GM18907 (cell line): Measurements from ENCODE around the gene TUBGCP4.
A peak's percentile ranks its signal among the peaks of the same experiment; 100 is the strongest.

ENCODE experiments used
- ATAC-seq: cut with Tn5 transposase; IDR thresholded peaks from one replicate; pipeline ENCODE4 v1.9.1; 2021; ENCODE audit warnings: mild to moderate bottlenecking, moderate library complexity; ENCODE audit not compliant: unreplicated experiment

The TUBGCP4 gene

GRCh38 chr15:43402255-43402654 is 31.4 kb downstream of the TUBGCP4 start:
- no peak for ATAC-seq

DNA sequence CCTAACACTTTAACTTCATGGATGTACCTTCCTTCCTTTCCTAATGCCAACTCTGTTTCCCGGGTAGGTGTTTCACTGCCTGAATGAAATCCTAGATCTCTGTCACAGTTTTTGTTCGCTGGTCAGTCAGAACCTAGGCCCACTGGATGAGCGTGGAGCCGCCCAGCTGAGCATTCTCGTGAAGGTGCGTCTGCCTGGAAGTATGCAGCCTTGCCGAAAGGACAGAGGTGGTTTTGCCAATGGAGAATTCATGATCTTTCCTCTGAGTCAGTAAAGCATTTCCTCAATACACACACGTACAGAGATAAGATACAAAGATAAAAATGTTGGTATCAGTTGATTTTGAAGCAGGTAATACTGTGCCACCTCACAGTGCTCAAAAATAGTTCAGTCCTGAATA is 32.7 kb downstream of the TUBGCP4 start:
- no peak for ATAC-seq

DNA sequence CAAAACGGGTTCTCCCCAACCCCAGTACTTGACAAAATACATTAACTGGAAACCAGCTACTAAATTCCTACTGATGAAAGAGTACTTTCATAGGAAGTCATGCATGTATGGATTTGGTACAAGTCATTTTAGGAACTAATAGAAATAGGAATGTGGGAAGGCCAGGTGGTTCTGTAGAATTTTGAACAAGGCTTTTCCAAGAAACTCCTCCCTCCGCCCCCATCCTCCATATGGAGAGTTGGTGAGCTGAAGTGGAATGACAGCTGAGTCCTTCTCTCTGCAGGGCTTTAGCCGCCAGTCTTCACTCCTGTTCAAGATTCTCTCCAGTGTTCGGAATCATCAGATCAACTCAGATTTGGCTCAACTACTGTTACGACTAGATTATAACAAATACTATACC is 33.2 kb downstream of the TUBGCP4 start:
- ATAC-seq, result no peak

DNA sequence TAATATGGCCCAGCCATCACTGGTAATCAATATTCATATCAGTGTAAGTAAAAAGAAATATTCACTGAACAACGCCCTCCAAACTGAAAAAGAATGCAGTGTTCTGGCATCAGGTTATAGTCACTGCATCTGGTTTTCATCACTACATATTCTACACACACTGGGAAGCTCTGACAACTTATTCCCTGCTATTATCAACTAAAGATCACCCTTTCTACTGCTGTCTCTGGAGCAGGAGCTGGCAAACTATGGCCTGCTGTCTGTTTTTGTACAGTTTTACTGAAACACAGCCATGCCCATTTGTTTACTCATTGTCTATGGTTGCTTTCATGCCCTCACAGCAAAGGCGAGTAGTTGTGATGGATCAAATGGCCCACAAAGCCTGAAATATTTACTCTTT is 35.3 kb downstream of the TUBGCP4 start:
- no peak for ATAC-seq

DNA sequence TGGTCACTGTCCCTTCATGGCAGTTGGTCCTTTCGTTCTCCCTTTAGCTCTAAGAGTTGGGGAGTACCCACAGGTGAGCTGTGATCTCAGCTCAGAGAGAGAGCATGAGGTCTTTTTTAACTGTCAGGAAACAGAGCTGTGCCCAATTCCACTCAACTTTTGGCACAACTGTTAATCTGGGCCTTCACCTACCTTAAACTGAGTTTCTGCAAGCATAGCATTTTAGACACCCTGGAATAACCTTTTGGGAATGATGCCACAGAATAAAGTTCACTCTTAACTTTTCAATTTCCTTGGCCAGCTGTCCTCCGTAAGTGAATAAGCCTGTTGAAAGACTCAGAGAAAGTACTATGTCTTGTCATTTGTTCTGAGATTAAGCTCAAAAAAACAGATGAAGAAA is 35.9 kb downstream of the TUBGCP4 start:
- no peak for ATAC-seq

DNA sequence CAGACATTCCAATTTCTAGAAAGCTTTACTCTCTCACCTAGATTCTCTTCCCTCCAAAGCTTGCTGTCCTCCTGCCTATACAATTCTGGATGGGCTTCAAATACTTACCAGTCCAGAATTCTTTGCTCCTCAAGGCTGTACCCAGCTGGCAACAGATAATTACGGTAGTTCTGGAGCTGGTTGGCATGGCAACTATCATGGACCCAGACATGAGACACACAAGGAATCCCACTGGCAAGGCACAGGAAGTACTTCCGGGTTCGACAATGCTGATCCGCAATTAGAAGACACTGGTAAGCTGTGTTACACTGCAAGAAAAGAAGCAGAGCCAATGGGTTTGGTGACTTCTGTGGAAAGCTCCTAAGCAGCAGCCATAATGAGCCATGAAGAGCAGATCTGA is 37.9 kb downstream of the TUBGCP4 start:
- no peak for ATAC-seq

- ATAC-seq, result no peak
Observed at GRCh38 chr15:43410572-43411214, 39.8 kb downstream of the TUBGCP4 start.

DNA sequence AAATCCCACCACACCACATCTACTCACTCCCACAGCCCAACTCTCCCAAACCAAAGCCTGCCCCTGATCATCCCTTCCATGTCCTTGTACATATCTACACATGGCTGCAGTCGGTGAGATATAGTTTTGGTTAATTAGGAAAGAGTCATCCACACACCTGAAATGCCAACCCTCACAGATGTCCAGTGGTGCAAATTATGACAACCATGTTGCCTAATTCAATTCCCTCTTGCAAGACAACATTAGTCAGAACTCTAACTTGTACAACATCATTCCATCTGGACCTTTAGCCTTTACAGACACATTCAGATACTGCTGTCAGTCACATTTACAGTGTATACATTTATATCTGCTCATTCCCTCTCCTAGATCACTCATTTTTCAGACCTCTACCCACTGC is 41.2 kb downstream of the TUBGCP4 start:
- no peak for ATAC-seq

- no peak for ATAC-seq
Observed at GRCh38 chr15:43414196-43414595, 43.3 kb downstream of the TUBGCP4 start.

GRCh38 chr15:43420435-43420834 is 49.5 kb downstream of the TUBGCP4 start:
- ATAC-seq, result no peak

DNA sequence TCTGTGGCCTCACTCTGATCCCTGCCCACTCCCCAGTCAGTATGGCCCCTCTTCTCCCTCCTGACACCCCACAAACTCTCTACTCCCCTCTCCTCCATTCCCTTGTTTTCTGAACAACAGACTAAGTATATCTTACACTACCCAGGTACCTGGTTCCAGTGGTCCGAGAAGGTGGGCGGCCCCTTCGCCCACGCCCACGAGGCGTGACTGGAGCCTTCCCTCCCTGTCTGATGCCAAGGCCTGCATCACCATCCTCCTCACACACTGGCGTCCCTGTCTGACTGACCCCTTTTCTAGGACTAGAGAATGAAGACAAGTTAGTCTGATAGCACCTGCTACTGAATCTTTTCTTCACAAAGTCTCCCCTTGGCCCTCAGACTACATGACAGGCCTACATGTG is 50.0 kb downstream of the TUBGCP4 start:
- ATAC-seq, result no peak

DNA sequence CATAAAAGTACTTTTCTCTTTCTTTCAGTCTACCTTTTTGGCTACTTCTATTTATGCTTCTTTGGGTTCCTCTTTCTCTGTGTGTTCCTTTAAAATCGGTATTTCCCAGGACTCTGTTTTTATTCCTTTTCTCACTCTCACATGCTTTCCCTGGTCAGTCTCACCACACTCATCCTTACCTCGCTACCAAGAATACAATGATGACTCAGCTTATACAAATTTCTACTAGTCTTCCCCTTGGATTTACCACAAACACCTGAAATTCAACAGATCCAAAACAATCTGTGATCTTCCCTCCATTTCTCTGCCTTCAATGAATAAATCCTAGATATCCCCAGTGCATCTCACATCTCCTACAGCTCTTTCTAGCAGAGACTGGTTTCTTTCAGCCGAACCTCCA is 52.9 kb downstream of the TUBGCP4 start:
- no peak for ATAC-seq

DNA sequence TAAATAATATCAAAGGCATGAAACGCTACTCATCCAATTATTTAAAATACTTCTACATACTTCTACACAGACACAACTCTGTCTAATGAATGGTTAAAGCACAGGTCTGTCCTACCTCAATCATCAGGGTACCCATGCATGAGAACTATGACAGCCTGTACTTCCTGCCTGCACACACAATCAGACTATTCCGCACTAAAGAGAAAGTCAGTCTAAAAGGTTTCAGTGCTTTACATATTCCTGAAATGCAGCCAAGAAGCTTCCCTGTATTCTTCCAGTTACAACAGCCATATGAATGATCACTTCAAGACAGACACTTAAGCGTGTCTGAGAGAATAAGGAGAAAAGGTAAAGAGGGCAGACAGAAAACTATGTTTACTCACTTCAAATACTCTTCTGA is 58.8 kb downstream of the TUBGCP4 start:
- ATAC-seq, result no peak

DNA sequence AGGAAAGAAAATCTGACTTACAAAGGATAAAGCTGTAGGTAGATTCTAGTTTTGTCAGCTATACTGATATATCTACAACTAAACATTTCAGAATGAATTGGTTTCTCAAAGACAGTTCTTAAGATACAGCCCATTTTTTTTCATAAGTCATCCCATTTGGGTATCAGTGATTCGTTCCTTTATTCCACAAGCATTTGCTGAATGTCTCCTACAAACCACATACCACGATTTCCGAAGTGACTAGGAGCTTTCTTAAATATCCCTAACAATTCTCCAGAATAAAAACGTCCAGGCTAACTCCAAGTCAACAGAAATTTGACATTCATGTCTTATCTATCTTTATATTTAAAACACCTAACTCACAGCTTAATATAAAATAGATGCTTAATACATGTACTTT is 62.3 kb downstream of the TUBGCP4 start:
- no peak for ATAC-seq

DNA sequence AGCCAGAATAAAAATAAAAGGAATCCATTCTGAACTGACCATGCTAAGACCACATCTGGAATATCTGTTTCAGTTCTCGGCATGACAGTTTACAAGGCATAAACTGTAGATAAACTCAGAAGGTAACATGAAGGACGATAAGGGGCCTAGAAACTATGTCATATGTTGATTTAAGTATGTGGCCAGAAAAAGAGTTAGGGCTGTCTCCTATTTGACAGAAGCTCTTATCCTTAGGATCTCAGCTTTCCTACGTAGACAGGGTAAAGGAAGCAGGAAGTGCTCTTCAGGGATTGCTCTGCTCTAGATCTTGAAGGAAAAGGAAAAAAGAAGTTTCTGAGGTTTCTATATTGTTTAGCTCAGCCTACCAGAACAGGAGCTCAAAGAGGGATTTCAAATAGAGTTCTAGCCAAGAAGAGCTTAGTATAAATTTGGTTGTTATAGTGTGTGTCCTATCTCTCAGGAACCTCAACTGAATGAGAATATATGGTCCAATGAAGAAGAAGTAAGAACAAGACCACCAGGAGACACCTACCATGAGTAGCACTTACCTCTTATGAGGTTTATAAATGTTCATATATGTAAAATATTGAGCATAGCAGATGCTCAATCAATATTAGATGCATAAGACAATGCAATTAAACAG is 62.9 kb downstream of the TUBGCP4 start:
- no peak for ATAC-seq

DNA sequence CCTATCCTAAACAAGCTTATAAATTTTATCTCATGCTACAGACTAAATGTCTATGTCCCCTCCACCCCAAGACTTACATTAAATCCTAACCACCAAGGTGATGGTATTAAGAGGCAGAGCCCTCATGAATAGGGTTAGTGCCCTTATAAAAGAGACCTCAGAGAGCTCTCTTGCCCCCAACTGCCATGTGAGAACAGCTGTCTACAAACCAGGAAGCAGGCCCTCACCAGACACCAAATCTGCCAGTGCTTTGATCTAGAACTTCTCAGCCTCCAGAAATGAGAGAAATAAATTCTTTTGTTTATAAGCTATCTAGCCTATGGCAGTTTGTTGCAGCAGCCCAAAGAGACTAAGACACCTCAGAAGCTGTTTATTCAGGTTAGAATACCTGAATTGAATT is 63.5 kb downstream of the TUBGCP4 start:
- ATAC-seq, result no peak

DNA sequence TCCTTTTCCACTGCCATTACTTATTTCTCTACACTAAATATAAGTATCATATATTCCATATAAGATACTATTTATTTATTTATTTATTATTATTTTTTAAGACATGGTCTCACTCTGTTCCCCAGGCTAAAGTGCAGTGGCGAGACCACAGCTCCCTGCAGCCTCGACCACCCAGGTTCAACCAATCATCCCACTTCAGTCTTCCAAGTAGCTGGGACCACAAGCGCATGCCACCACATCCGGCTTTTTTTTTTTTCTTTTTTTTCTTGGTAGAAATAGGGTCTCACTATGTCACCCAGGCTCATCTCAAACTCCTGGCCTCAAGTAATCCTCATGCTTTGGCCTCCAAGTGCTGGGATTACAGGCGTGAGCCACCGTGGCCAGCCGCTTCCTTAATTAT is 65.5 kb downstream of the TUBGCP4 start:
- no peak for ATAC-seq

GRCh38 chr15:43439268-43439667 is 68.4 kb downstream of the TUBGCP4 start:
- ATAC-seq, result no peak

DNA sequence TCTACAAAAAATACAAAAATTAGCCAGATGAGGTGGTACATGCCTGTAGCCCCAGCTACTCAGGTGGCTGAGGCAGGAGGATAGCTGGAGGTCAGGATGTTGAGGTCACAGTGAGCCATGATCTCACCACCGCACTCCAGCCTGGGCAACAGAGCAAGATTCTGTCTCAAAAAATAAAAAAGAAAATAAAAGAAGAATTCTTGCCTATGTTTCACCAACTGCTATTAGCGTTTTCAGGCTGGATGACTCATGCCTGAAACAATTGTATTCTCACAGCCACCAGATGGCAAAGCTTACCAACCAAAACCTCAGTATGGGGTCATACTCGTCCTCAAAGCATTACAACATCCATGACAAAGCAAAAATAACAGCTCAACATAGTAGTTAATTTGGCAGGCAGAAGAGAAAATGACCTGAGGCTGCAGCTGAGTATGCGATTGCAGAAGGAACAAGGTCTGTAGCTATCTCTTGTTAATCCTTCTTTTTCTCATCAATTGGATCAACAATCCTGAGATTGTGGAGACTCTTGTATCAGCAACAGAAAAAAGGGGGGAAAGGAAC is 69.9 kb downstream of the TUBGCP4 start:
- peak; percentile 65 for ATAC-seq

- no peak for ATAC-seq
Observed at GRCh38 chr15:43441316-43441715, 70.4 kb downstream of the TUBGCP4 start.

DNA sequence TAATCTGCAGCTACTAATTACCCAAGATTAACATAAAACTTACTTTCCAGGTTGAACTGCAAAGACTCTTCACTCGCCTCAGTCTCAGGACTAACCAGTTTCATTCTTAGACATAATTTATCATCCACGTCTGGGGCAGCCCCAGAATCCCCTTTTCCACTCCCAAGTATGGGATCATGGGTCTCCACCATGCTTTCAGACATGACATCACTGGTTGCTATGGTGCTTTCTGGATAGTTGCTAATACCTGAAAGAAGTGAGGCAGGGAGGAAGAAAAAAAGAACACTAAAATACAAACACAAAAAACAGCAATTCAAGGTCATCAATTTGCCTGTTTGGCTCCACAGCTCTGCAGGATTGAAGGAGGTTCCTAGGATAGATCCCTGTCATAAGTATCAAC is 75.4 kb downstream of the TUBGCP4 start:
- ATAC-seq, result no peak

GRCh38 chr15:43449981-43450380 is 79.1 kb downstream of the TUBGCP4 start:
- no peak for ATAC-seq
